KMS-11 (cell line): ENCODE results near the gene DPP9.

Source experiments
- H2AFZ ChIP-seq: fragments of 200-600 bp; sonication (generic); 2 replicates; pipeline ENCODE4 v1.6.1; 2016; ENCODE audit warnings: antibody characterized with exemption, mixed run types, low read depth
- H3K27ac ChIP-seq: fragments of 200-600 bp; sonication (generic); 2 replicates; pipeline ENCODE4 v1.6.1; 2016; ENCODE audit warnings: mild to moderate bottlenecking, mixed run types
- H3K27me3 ChIP-seq: fragments of 200-600 bp; sonication (generic); 2 replicates; pipeline ENCODE4 v1.6.1; 2017; ENCODE audit warnings: mild to moderate bottlenecking, low read depth, mixed run types, moderate library complexity; ENCODE audit not compliant: insufficient read depth
- H3K36me3 ChIP-seq: fragments of 200-600 bp; sonication (generic); 2 replicates; pipeline ENCODE4 v1.6.1; 2017; ENCODE audit warnings: mild to moderate bottlenecking, mixed run types; ENCODE audit not compliant: insufficient read depth
- H3K4me1 ChIP-seq: fragments of 200-600 bp; sonication (generic); 2 replicates; pipeline ENCODE4 v1.6.1; 2016; ENCODE audit warnings: mild to moderate bottlenecking, low read depth, mixed run types; ENCODE audit not compliant: poor library complexity, severe bottlenecking
- H3K4me2 ChIP-seq: fragments of 200-600 bp; sonication (generic); 2 replicates; pipeline ENCODE4 v1.7.0; 2016; ENCODE audit warnings: mild to moderate bottlenecking, mixed run types
- H3K4me3 ChIP-seq: fragments of 200-600 bp; sonication (generic); IDR thresholded peaks from 2 replicates; pipeline ENCODE4 v1.6.1; 2017; ENCODE audit warnings: low read depth, low read length, mixed read lengths; ENCODE audit not compliant: insufficient read depth
- H3K79me2 ChIP-seq: fragments of 200-600 bp; sonication (generic); 2 replicates; pipeline ENCODE4 v1.6.1; 2016; ENCODE audit warnings: low read depth, mixed run types; ENCODE audit not compliant: insufficient read depth
- H3K9ac ChIP-seq: fragments of 200-600 bp; sonication (generic); 2 replicates; pipeline ENCODE4 v1.6.1; 2016; ENCODE audit warnings: mild to moderate bottlenecking, mixed run types
- H4K20me1 ChIP-seq: fragments of 200-600 bp; sonication (generic); 2 replicates; pipeline ENCODE4 v1.6.1; 2016; ENCODE audit warnings: mild to moderate bottlenecking, mixed run types; ENCODE audit not compliant: insufficient read depth
- CTCF ChIP-seq: fragments of 200-600 bp; sonication (generic); conservative IDR thresholded peaks from 2 replicates; pipeline ENCODE4 v1.6.1; 2017; ENCODE audit warnings: low read depth, mild to moderate bottlenecking, antibody characterized with exemption, low read length, moderate library complexity, mixed read lengths

The DPP9 gene

DNA sequence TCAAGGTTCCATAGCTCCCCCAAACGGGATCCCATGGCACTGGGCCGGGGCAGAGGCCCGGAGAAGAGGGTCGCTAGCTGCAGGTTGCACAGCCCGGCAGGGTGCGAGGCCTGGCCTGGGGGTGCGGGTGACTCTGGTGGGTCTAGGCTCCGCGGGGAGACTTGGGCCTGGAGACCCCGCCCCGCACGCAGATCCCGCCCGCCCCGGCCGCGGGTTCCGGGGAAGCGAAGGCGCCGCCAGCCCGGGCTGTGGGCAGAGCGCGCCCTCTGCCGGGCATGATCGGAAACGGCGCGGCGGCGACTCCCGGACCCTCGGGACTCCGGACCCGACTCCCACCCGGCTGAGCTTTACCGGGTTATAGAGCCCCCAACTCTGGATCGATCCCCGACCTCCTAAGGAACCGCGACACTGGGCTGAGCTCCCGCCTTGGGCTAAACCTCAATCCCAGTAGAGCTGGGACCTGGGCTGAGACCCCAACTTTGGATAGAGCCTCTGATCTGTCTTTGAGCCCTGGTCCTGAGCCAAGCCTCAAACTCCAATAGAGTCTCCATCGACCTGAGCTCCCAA lies 87.4 kb downstream of the DPP9 start:
- no peaks in the 10 kb centered on the region for H4K20me1 ChIP-seq
- H3K4me2 ChIP-seq, result peak overlapping the region; percentile 48
- H3K79me2 ChIP-seq, result no peaks in the 10 kb centered on the region
- H3K27ac ChIP-seq, result no peak overlapping the region
- H2AFZ ChIP-seq, result peak overlapping the region; percentile 57; the same call in 1 of the 2 replicates
- no peak overlapping the region for H3K4me3 ChIP-seq
- peak; percentile 67 for TF ChIP-seq CTCF
- no peaks in the 10 kb centered on the region for H3K36me3 ChIP-seq
- peaks cover 23% of the 10 kb centered on the region for H3K4me1 ChIP-seq
- H3K27me3 ChIP-seq, result no peaks in the 10 kb centered on the region
- no peak overlapping the region for H3K9ac ChIP-seq

DNA sequence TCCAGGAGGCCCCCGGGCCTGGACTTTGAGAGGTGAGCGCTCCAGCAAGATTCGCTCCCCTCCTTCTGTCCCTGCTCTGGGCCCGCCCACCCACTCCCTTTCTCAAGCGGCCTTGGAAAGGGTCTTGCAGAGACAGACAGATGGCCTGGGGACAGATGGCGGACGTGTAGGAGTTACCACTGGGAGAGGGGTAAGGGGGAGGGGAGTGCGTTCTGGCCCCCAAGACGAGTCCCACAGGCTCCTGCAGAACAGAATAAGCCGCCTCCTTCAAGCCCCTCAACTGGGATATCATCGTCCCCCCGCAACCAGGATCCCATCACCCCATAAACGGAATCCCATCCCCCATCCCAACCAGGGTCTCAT lies 87.9 kb downstream of the DPP9 start:
- H3K79me2 ChIP-seq, result no peaks in the 10 kb centered on the region
- no peaks in the 10 kb centered on the region for H4K20me1 ChIP-seq
- no peak overlapping the region for H3K27ac ChIP-seq
- H3K36me3 ChIP-seq, result no peaks in the 10 kb centered on the region
- no peak overlapping the region for H3K9ac ChIP-seq
- no peaks in the 10 kb centered on the region for H3K27me3 ChIP-seq
- H3K4me3 ChIP-seq, result no peak overlapping the region
- H3K4me1 ChIP-seq, result peaks cover 23% of the 10 kb centered on the region
- no peak for TF ChIP-seq CTCF
- H3K4me2 ChIP-seq, result peak overlapping the region; percentile 48
- peak overlapping the region; percentile 57; the same call in 1 of the 2 replicates for H2AFZ ChIP-seq

GRCh38 chr19:4633140-4633967 lies 90.3 kb downstream of the DPP9 start:
- Histone ChIP-seq H3K4me2 (no peak overlapping the region), H3K4me1 (peaks cover 12% of the 10 kb centered on the region)

More at GRCh38 chr19:4633140-4633967, 90.3 kb downstream of the DPP9 start:
- TF ChIP-seq CTCF, result peak; percentile 68
- no peaks in the 10 kb centered on the region for H3K36me3 ChIP-seq
- no peak overlapping the region for H3K4me3 ChIP-seq
- H3K27me3 ChIP-seq, result no peaks in the 10 kb centered on the region
- no peak overlapping the region for H2AFZ ChIP-seq
- H3K9ac ChIP-seq, result no peak overlapping the region
- no peak overlapping the region for H3K27ac ChIP-seq
- H3K79me2 ChIP-seq, result no peaks in the 10 kb centered on the region
- no peaks in the 10 kb centered on the region for H4K20me1 ChIP-seq
